Neural cell (in vitro differentiated cells): ENCODE data around the gene CDA. TPM values are rescaled to one million over a fixed set of nuclear protein-coding genes. Genes with fewer than 3 reads are reported as not detected.

Experiments used
- H2AFZ ChIP-seq: fragments of 200-600, 300-800 bp; sonication (generic), shearing (Covaris generic); 2 replicates; pipeline ENCODE4 v1.6.0; 2014; ENCODE audit warnings: low read depth, mild to moderate bottlenecking, antibody characterized with exemption, low read length, moderate library complexity
- H3F3A ChIP-seq: fragments of 200-600 bp; shearing (Covaris generic); 2 replicates; pipeline ENCODE4 v1.6.1; 2016; ENCODE audit warnings: mild to moderate bottlenecking, moderate library complexity, mixed read lengths, antibody characterized with exemption, low read length; ENCODE audit not compliant: insufficient read depth, poor library complexity, severe bottlenecking
- H3K27ac ChIP-seq: fragments of 200-600, 300-800 bp; sonication (generic), shearing (Covaris generic); 2 replicates; pipeline ENCODE4 v1.5.1; 2014; ENCODE audit warnings: mild to moderate bottlenecking, low read length, moderate library complexity
- H3K27me3 ChIP-seq: fragments of 300-800, 200-600 bp; sonication (generic), shearing (Covaris generic); 2 replicates; pipeline ENCODE4 v1.6.0; 2014; ENCODE audit warnings: mild to moderate bottlenecking, low read depth, low read length, moderate library complexity; ENCODE audit not compliant: insufficient read depth
- H3K36me3 ChIP-seq: fragments of 300-800, 200-600 bp; sonication (generic), shearing (Covaris generic); 2 replicates; pipeline ENCODE4 v1.5.1; 2014; ENCODE audit warnings: mild to moderate bottlenecking, antibody characterized with exemption, low read length, moderate library complexity; ENCODE audit not compliant: insufficient read depth
- H3K4me2 ChIP-seq: fragments of 300-800, 200-600 bp; sonication (generic), shearing (Covaris generic); 2 replicates; pipeline ENCODE4 v1.6.0; 2014; ENCODE audit warnings: mild to moderate bottlenecking, low read length
- H3K4me3 ChIP-seq: fragments of 300-800, 200-600 bp; sonication (generic), shearing (Covaris generic); 2 replicates; pipeline ENCODE4 v1.5.1; 2014; ENCODE audit warnings: mild to moderate bottlenecking, low read length, moderate library complexity
- H3K79me2 ChIP-seq: fragments of 200-600 bp; shearing (Covaris generic); replicated peaks from 2 replicates; pipeline ENCODE4 v1.6.0; 2014; ENCODE audit warnings: mild to moderate bottlenecking, low read length, moderate library complexity; ENCODE audit not compliant: insufficient read depth
- H3K9ac ChIP-seq: fragments of 300-800, 200-600 bp; sonication (generic), shearing (Covaris generic); 2 replicates; pipeline ENCODE4 v1.6.1; 2016; ENCODE audit warnings: mild to moderate bottlenecking, low read length, mixed read lengths
- H3K9me2 ChIP-seq: fragments of 200-600 bp; shearing (Covaris generic); 2 replicates; pipeline ENCODE4 v1.6.1; 2016; ENCODE audit warnings: mild to moderate bottlenecking, low read length, mixed read lengths; ENCODE audit not compliant: insufficient read depth
- H3K9me3 ChIP-seq: fragments of 200-600, 300-800 bp; sonication (generic), shearing (Covaris generic); 2 replicates; pipeline ENCODE4 v1.6.1; 2016; ENCODE audit warnings: mild to moderate bottlenecking, mixed run types, low read length, moderate library complexity, mixed read lengths
- H4K20me1 ChIP-seq: fragments of 200-600 bp; shearing (Covaris generic); 2 replicates; pipeline ENCODE4 v1.6.1; 2016; ENCODE audit warnings: mild to moderate bottlenecking, mixed run types; ENCODE audit not compliant: insufficient read depth
- CTCF ChIP-seq: fragments of 450-650 bp; IDR thresholded peaks from 2 replicates; pipeline ENCODE4 v1.5.1; 2014; ENCODE audit warnings: antibody characterized with exemption, mild to moderate bottlenecking, moderate library complexity; ENCODE audit not compliant: poor library complexity, severe bottlenecking
- EP300 ChIP-seq: fragments of 450-650 bp; conservative IDR thresholded peaks from 2 replicates; pipeline ENCODE4 v1.6.1; 2014; ENCODE audit warnings: antibody characterized with exemption, mild to moderate bottlenecking, moderate library complexity; ENCODE audit not compliant: poor library complexity, severe bottlenecking
- EZH2 ChIP-seq: fragments of 200-600, 300-800 bp; shearing (Covaris generic), sonication (generic); IDR thresholded peaks from 2 replicates; pipeline ENCODE4 v1.6.1; 2014; ENCODE audit warnings: antibody characterized with exemption, low read length, borderline replicate concordance, mild to moderate bottlenecking; ENCODE audit not compliant: insufficient read depth, poor library complexity, severe bottlenecking
- MXI1 ChIP-seq: fragments of 450-650 bp; conservative IDR thresholded peaks from 2 replicates; pipeline ENCODE4 v1.6.1; 2014; ENCODE audit warnings: antibody characterized with exemption, mild to moderate bottlenecking; ENCODE audit not compliant: poor library complexity, severe bottlenecking
- POLR2AphosphoS5 ChIP-seq: IDR thresholded peaks from 2 replicates; pipeline ENCODE4 v1.6.1; 2012
- RAD21 ChIP-seq: fragments of 450-650 bp; conservative IDR thresholded peaks from 2 replicates; pipeline ENCODE4 v1.6.1; 2014; ENCODE audit warnings: antibody characterized with exemption, mild to moderate bottlenecking, moderate library complexity
- REST ChIP-seq: IDR thresholded peaks from 2 replicates; pipeline ENCODE4 v1.6.1; 2012; ENCODE audit warnings: borderline replicate concordance
- SMC3 ChIP-seq: fragments of 450-650 bp; conservative IDR thresholded peaks from 2 replicates; pipeline ENCODE4 v1.6.1; 2014; ENCODE audit warnings: antibody characterized with exemption, mild to moderate bottlenecking, moderate library complexity; ENCODE audit not compliant: poor library complexity
- TAF1 ChIP-seq: IDR thresholded peaks from 2 replicates; pipeline ENCODE4 v1.6.1; 2012; ENCODE audit warnings: low read depth
- polyA plus RNA-seq: library from polyadenylated mRNA; depleted of rRNA; stranded (reverse); fragments of >200 nt; gene quantifications from 2 replicates; pipeline ENCODE4 v1.2.3, GENCODE V29; 2014

CDA gene
- polyA plus RNA-seq, 1 donor from 2014 or later, result not detected

- peaks cover 4% of the 10 kb centered on the region for H3K27me3 ChIP-seq
- H3K9me2 ChIP-seq, result no peaks in the 10 kb centered on the region
- no peaks in the 10 kb centered on the region for H4K20me1 ChIP-seq
- H3K79me2 ChIP-seq, result no peaks in the 10 kb centered on the region
- H3K36me3 ChIP-seq, result no peaks in the 10 kb centered on the region
- no peak overlapping the region for H3K9ac ChIP-seq
- no peak overlapping the region for H3K27ac ChIP-seq
- H2AFZ ChIP-seq, result no peak overlapping the region
- H3K4me3 ChIP-seq, result no peak overlapping the region
- H3K9me3 ChIP-seq, result no peaks in the 10 kb centered on the region
- TF ChIP-seq RAD21 (no peak), SMC3 (no peak), POLR2AphosphoS5 (no peak), EP300 (no peak), REST (no peak), EZH2 (no peak), TAF1 (no peak), CTCF (no peak), MXI1 (no peak)
- H3K4me2 ChIP-seq, result no peak overlapping the region
- H3F3A ChIP-seq, result no peaks in the 10 kb centered on the region
Measured at GRCh38 chr1:20573987-20574386, 14.9 kb upstream of the CDA start.

GRCh38 chr1:20574686-20575540 lies 14.0 kb upstream of the CDA start:
- no peak overlapping the region for H3K4me3 ChIP-seq
- no peaks in the 10 kb centered on the region for H3F3A ChIP-seq
- TF ChIP-seq REST (no peak), TAF1 (no peak), MXI1 (no peak), POLR2AphosphoS5 (no peak), SMC3 (no peak), CTCF (no peak), EP300 (no peak), EZH2 (no peak), RAD21 (no peak)
- H2AFZ ChIP-seq, result no peak overlapping the region
- no peaks in the 10 kb centered on the region for H3K9me2 ChIP-seq
- peaks cover 4% of the 10 kb centered on the region for H3K27me3 ChIP-seq
- no peaks in the 10 kb centered on the region for H4K20me1 ChIP-seq
- H3K36me3 ChIP-seq, result no peaks in the 10 kb centered on the region
- H3K9ac ChIP-seq, result no peak overlapping the region
- H3K4me2 ChIP-seq, result no peak overlapping the region
- no peaks in the 10 kb centered on the region for H3K79me2 ChIP-seq
- H3K27ac ChIP-seq, result no peak overlapping the region
- H3K9me3 ChIP-seq, result no peaks in the 10 kb centered on the region
